ENCODE measurements around the gene SRSF2.

Gene SRSF2

GRCh38 chr17:76685366-76685765 lies 51.8 kb downstream of the SRSF2 start:
- DNase-seq (ENCODE audit: insufficient read length), result no peak
- FAIRE-seq, result no peak

DNA sequence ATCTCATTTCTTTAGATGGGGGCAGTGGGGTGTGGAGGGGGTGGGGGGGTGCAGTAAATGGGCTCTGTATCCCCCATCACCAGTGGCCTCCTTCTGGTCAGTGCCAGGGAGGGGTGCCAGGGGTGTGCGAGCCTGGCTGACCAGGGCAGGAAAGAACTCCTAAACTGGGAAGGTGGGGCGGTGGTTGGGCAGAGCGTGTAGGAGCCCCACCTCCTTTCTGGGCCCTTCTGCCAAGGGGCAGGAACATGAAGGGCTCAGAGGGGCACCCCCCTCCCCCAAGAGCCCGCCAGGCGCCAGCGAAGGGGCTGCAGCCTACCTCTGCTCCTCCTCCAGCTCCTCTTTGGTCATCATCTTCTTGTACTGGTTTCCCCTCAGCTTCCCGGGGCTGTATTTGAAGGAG lies 52.4 kb downstream of the SRSF2 start:
- no peak for DNase-seq (ENCODE audit: insufficient read length)
- TF ChIP-seq TAF1 (IDR thresholded peaks at IDR 0.05; ENCODE audit: borderline replicate concordance, low read depth, low read length) (no peak), POLR2AphosphoS5 (IDR thresholded peaks at IDR 0.05; ENCODE audit: low read depth, low read length) (no peak), POLR2A (IDR thresholded peaks at IDR 0.05; ENCODE audit: low read depth, low read length) (no peak)
- FAIRE-seq, result no peak

More at GRCh38 chr17:76685366-76685765, 51.8 kb downstream of the SRSF2 start:
- no peak for TF ChIP-seq POLR2A (IDR thresholded peaks at IDR 0.05; ENCODE audit: low read depth, low read length)
